Measurements from ENCODE around the gene PLOD3.

The PLOD3 gene

GRCh38 chr7:101172005-101172853 is 45.2 kb downstream of the PLOD3 start:
- Histone ChIP-seq H3K4me3 (ENCODE audit: low read length) (no peak overlapping the region), H3K4me2 (ENCODE audit: low read length) (no peak overlapping the region), H3K36me3 (replicated peaks; ENCODE audit: low read depth, low read length) (no peaks in the 10 kb centered on the region), H3K27ac (ENCODE audit: low read length) (no peak overlapping the region), H3K9ac (ENCODE audit: low read length) (no peak overlapping the region), H3K4me1 (ENCODE audit: low read length) (peaks cover 18% of the 10 kb centered on the region), H3K27me3 (ENCODE audit: low read depth, low read length) (peaks cover 37% of the 10 kb centered on the region), H4K20me1 (ENCODE audit: insufficient read depth, low read length) (no peaks in the 10 kb centered on the region), H3K9me3 (ENCODE audit: insufficient read depth, low read length) (no peaks in the 10 kb centered on the region), H3K79me2 (ENCODE audit: low read length) (no peaks in the 10 kb centered on the region), H2AFZ (ENCODE audit: low read depth, low read length) (no peak overlapping the region)
- TF ChIP-seq CTCF (IDR thresholded peaks at IDR 0.05; ENCODE audit: low read depth, low read length) (no peak), EZH2phosphoT487 (IDR thresholded peaks at IDR 0.05; ENCODE audit: low read depth) (no peak)

- no peak overlapping the region for H3K4me3 ChIP-seq (ENCODE audit: low read length)
- no peak overlapping the region for H3K4me2 ChIP-seq (ENCODE audit: low read length)
- H2AFZ ChIP-seq (ENCODE audit: low read depth, low read length), result no peak overlapping the region
- H3K27ac ChIP-seq (ENCODE audit: low read length), result no peak overlapping the region
- H3K9ac ChIP-seq (ENCODE audit: low read length), result no peak overlapping the region
- no peaks in the 10 kb centered on the region for H3K9me3 ChIP-seq (ENCODE audit: insufficient read depth, low read length)
- peaks cover 42% of the 10 kb centered on the region for H3K27me3 ChIP-seq (ENCODE audit: low read depth, low read length)
- H3K36me3 ChIP-seq (replicated peaks; ENCODE audit: low read depth, low read length), result no peaks in the 10 kb centered on the region
- H3K79me2 ChIP-seq (ENCODE audit: low read length), result no peaks in the 10 kb centered on the region
- no peak for TF ChIP-seq EZH2phosphoT487 (IDR thresholded peaks at IDR 0.05; ENCODE audit: low read depth)
- no peak for TF ChIP-seq CTCF (IDR thresholded peaks at IDR 0.05; ENCODE audit: low read depth, low read length)
- no peaks in the 10 kb centered on the region for H4K20me1 ChIP-seq (ENCODE audit: insufficient read depth, low read length)
- peaks cover 21% of the 10 kb centered on the region for H3K4me1 ChIP-seq (ENCODE audit: low read length)
Measured at GRCh38 chr7:101171442-101171837, 45.9 kb downstream of the PLOD3 start.

GRCh38 chr7:101170617-101171441 is 46.6 kb downstream of the PLOD3 start:
- Histone ChIP-seq H3K27me3 (ENCODE audit: low read depth, low read length) (peaks cover 42% of the 10 kb centered on the region), H4K20me1 (ENCODE audit: insufficient read depth, low read length) (no peaks in the 10 kb centered on the region), H3K4me2 (ENCODE audit: low read length) (no peak overlapping the region), H3K36me3 (replicated peaks; ENCODE audit: low read depth, low read length) (no peaks in the 10 kb centered on the region), H3K27ac (ENCODE audit: low read length) (no peak overlapping the region), H3K79me2 (ENCODE audit: low read length) (no peaks in the 10 kb centered on the region), H2AFZ (ENCODE audit: low read depth, low read length) (no peak overlapping the region), H3K9ac (ENCODE audit: low read length) (no peak overlapping the region), H3K9me3 (ENCODE audit: insufficient read depth, low read length) (no peaks in the 10 kb centered on the region), H3K4me3 (ENCODE audit: low read length) (no peak overlapping the region), H3K4me1 (ENCODE audit: low read length) (peaks cover 21% of the 10 kb centered on the region)
- TF ChIP-seq EZH2phosphoT487 (IDR thresholded peaks at IDR 0.05; ENCODE audit: low read depth), result no peak
- no peak for TF ChIP-seq CTCF (IDR thresholded peaks at IDR 0.05; ENCODE audit: low read depth, low read length)

Measured in OCI-LY3 (cell line).